HepG2 (cell line): Measurements from ENCODE around the gene ABHD10. TPM values are rescaled to one million over a fixed set of nuclear protein-coding genes. Genes with fewer than 3 reads are reported as not detected.

Experiments used
- ARNTL ChIP-seq: sonication (generic); formaldehyde crosslinking; IDR thresholded peaks from 2 replicates; pipeline ENCODE4 v1.4.0; 2020; ENCODE audit warnings: mild to moderate bottlenecking, missing genetic modification reagents
- CHCHD3 ChIP-seq: sonication (generic); formaldehyde crosslinking; IDR thresholded peaks from 2 replicates; pipeline ENCODE4 v1.8.0; 2022; ENCODE audit warnings: mild to moderate bottlenecking, missing genetic modification reagents, moderate library complexity
- ESRRA ChIP-seq: sonication (generic); formaldehyde crosslinking; IDR thresholded peaks from 2 replicates; pipeline ENCODE4 v1.5.1; 2020; ENCODE audit warnings: mild to moderate bottlenecking, low read depth, missing genetic modification reagents
- MAFG ChIP-seq: sonication (generic); formaldehyde crosslinking; IDR thresholded peaks from 2 replicates; pipeline ENCODE4 v1.5.1; 2020; ENCODE audit warnings: mild to moderate bottlenecking, missing genetic modification reagents
- PHF8 ChIP-seq: sonication (generic); formaldehyde crosslinking; IDR thresholded peaks from 2 replicates; pipeline ENCODE4 v1.5.0; 2020; ENCODE audit warnings: missing genetic modification reagents
- RAD21 ChIP-seq: fragments of 450-650 bp; formaldehyde crosslinking; IDR thresholded peaks from 2 replicates; pipeline ENCODE4 v1.5.0; 2020; ENCODE audit warnings: mild to moderate bottlenecking
- SAP130 ChIP-seq: IDR thresholded peaks from 2 replicates; pipeline ENCODE4 v1.6.1; 2016; ENCODE audit warnings: low read depth
- TEAD3 ChIP-seq: optimal IDR thresholded peaks from 2 replicates; pipeline ENCODE3; 2016; ENCODE audit warnings: borderline replicate concordance
- ZNF598 ChIP-seq: sonication (generic); formaldehyde crosslinking; IDR thresholded peaks from 2 replicates; pipeline ENCODE4 v1.5.1; 2020; ENCODE audit warnings: mild to moderate bottlenecking, missing genetic modification reagents, borderline replicate concordance
- ZNF703 ChIP-seq: sonication (generic); formaldehyde crosslinking; IDR thresholded peaks from 2 replicates; pipeline ENCODE4 v1.5.1; 2020; ENCODE audit warnings: missing genetic modification reagents, mild to moderate bottlenecking, moderate library complexity, borderline replicate concordance
- ZSCAN30 ChIP-seq: sonication (generic); formaldehyde crosslinking; IDR thresholded peaks from 2 replicates; pipeline ENCODE4 v1.5.0; 2020; ENCODE audit warnings: mild to moderate bottlenecking, missing genetic modification reagents
- polyA plus RNA-seq, 8 experiments: library from polyadenylated mRNA; depleted of rRNA in 3 of 8; stranded (reverse) in 7 of 8; unstranded in 1 of 8; fragments of >200 nt; fragmentation: Illumina TruSeq in 4 of 8; extraction: Trizol in 4 of 8; gene quantifications; 2 replicates each; pipeline versions ENCODE4 v1.2.1 to v1.2.3, GENCODE V29; 2011 to 2016; ENCODE audit warnings: low read depth in 4 of 8, missing spikeins in 1 of 8, mixed read lengths in 1 of 8; ENCODE audit not compliant: insufficient read depth in 1 of 8
- total RNA-seq, 5 experiments: library from RNA; depleted of rRNA; stranded (reverse); fragments of >200 nt; fragmentation: Illumina TruSeq; extraction: Trizol; gene quantifications; 2 replicates each; pipeline ENCODE4 v1.2.3, GENCODE V29; 2016; ENCODE audit warnings: low read depth in 1 of 5
- TF ChIP-seq, protein P1 (sequence below): sonication (generic); formaldehyde crosslinking; IDR thresholded peaks from 2 replicates; pipeline ENCODE4 v1.5.1; 2020; ENCODE audit warnings: mild to moderate bottlenecking, moderate library complexity, missing genetic modification reagents
- TF ChIP-seq, protein P2 (sequence below): sonication (generic); formaldehyde crosslinking; IDR thresholded peaks from 2 replicates; pipeline ENCODE4 v1.4.0; 2020; ENCODE audit warnings: mild to moderate bottlenecking, missing genetic modification reagents

Gene ABHD10
- total and polyA plus RNA-seq, 2 of the 13 experiments (the other 11 are each of a cell fraction or from before 2014, with no cell fraction given) = 22.8 to 50.2 TPM

DNA sequence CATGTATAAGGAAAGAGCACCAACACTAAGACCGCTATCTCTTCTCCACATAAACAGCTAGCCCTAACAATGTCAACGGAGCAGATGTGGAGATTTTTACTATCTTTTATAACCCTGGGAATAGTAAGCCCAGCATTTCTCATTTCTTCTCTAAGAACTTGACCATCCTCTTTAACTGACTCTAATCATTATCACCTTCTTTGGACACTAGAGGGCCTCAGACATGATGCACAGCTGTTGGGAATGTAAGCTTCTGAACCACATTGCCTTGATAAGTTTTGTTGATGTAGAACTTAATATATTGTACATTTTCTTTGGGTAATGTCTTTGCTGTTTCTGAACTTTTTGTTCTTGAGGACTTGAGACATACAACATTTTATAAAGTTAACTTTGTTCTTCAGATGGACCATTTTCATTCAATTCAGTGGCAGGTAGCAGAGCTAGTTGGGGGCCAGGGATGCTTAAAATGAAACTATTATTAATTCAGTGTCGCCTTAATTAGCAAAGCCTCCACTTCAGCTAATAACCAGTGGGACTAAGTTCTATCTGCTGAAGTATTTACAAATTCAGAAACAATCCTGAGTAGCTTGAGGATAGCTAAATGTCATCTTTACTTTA is 10.3 kb downstream of the ABHD10 start (continued):
- TF ChIP-seq, protein P1, sequence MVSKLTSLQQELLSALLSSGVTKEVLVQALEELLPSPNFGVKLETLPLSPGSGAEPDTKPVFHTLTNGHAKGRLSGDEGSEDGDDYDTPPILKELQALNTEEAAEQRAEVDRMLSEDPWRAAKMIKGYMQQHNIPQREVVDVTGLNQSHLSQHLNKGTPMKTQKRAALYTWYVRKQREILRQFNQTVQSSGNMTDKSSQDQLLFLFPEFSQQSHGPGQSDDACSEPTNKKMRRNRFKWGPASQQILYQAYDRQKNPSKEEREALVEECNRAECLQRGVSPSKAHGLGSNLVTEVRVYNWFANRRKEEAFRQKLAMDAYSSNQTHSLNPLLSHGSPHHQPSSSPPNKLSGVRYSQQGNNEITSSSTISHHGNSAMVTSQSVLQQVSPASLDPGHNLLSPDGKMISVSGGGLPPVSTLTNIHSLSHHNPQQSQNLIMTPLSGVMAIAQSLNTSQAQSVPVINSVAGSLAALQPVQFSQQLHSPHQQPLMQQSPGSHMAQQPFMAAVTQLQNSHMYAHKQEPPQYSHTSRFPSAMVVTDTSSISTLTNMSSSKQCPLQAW (CRISPR knock-in tag) = no peak
- TF ChIP-seq RAD21 (CRISPR knock-in tag) (peak; percentile 20; the same call in 1 of the 2 replicates), ZSCAN30 (no peak), ZNF703 (CRISPR knock-in tag) (no peak), CHCHD3 (CRISPR knock-in tag) (no peak), SAP130 (CRISPR knock-in tag) (0 out of 2 replicates have a peak, but pooled peaks have one; percentile 25), MAFG (no peak), TEAD3 (CRISPR knock-in tag) (peak; percentile 31), ZNF598 (no peak), ARNTL (CRISPR knock-in tag) (no peak), ESRRA (no peak), PHF8 (CRISPR knock-in tag) (no peak)
- TF ChIP-seq, protein P2, sequence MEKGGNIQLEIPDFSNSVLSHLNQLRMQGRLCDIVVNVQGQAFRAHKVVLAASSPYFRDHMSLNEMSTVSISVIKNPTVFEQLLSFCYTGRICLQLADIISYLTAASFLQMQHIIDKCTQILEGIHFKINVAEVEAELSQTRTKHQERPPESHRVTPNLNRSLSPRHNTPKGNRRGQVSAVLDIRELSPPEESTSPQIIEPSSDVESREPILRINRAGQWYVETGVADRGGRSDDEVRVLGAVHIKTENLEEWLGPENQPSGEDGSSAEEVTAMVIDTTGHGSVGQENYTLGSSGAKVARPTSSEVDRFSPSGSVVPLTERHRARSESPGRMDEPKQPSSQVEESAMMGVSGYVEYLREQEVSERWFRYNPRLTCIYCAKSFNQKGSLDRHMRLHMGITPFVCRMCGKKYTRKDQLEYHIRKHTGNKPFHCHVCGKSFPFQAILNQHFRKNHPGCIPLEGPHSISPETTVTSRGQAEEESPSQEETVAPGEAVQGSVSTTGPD (CRISPR knock-in tag) = no peak
